IMR-90 (cell line): ENCODE measurements around the gene CELA3B. TPM values are rescaled to one million over a fixed set of nuclear protein-coding genes. Genes with fewer than 3 reads are reported as not detected.

ENCODE experiments used
- ATAC-seq: fragments of 200-7000 bp; cut with Tn5 transposase; 2 replicates; pipeline ENCODE4 v1.9.1; 2020; ENCODE audit warnings: low read depth, mild to moderate bottlenecking, moderate library complexity
- BruUV-seq: library from RNA; stranded (reverse); fragments of 400-500 nt; replicated peaks from 2 replicates; lab custom pipeline; 2021; lab: Mats Ljungman, UMichigan
- CTCF ChIA-PET: fragments of 300-600 bp; formaldehyde crosslinking; extraction: SDS; loops from one replicate; lab custom pipeline; 2021; ENCODE audit warnings: antibody characterized with exemption; lab: Yijun Ruan, JAX
- POLR2A ChIA-PET: fragments of 300-600 bp; sonication (Branson Sonifier 250); formaldehyde crosslinking; loops from one replicate; lab custom pipeline; 2022; ENCODE audit warnings: antibody characterized with exemption; ENCODE audit not compliant: unreplicated experiment; lab: Charles Lee
- DNase-seq: peaks from one replicate; pipeline ENCODE4 v3.0.0; 2013
- H2AFZ ChIP-seq: replicated peaks from 2 replicates; pipeline ENCODE3; 2013; ENCODE audit warnings: low read length, mild to moderate bottlenecking; ENCODE audit not compliant: poor library complexity
- H2AK5ac ChIP-seq: 2 replicates; pipeline ENCODE4 v1.6.1; 2013; ENCODE audit warnings: low read depth, low read length, inconsistent platforms
- H2AK9ac ChIP-seq: replicated peaks from 2 replicates; pipeline ENCODE3; 2013; ENCODE audit warnings: mild to moderate bottlenecking, low read depth, low read length, moderate library complexity; ENCODE audit not compliant: poor library complexity
- H2BK120ac ChIP-seq: 2 replicates; pipeline ENCODE4 v1.6.1; 2013; ENCODE audit warnings: low read depth, low read length, inconsistent platforms
- H2BK15ac ChIP-seq: 3 replicates; pipeline ENCODE4 v1.6.1; 2013; ENCODE audit warnings: low read depth, low read length, inconsistent platforms
- H2BK20ac ChIP-seq: 2 replicates; pipeline ENCODE4 v1.6.1; 2013; ENCODE audit warnings: low read depth, mild to moderate bottlenecking, inconsistent platforms, low read length, moderate library complexity
- H2BK5ac ChIP-seq: 2 replicates; pipeline ENCODE4 v1.6.1; 2013; ENCODE audit warnings: mild to moderate bottlenecking, low read depth, low read length, inconsistent platforms; ENCODE audit not compliant: poor library complexity, severe bottlenecking
- H3K14ac ChIP-seq: replicated peaks from 2 replicates; pipeline ENCODE4 v1.6.1; 2013; ENCODE audit warnings: low read depth, low read length, inconsistent platforms
- H3K18ac ChIP-seq: 2 replicates; pipeline ENCODE4 v1.6.1; 2013; ENCODE audit warnings: low read depth, low read length, control low read depth
- H3K23ac ChIP-seq: 2 replicates; pipeline ENCODE4 v1.6.1; 2013; ENCODE audit warnings: low read depth, low read length, inconsistent platforms
- H3K27ac ChIP-seq: 2 replicates; pipeline ENCODE4 v1.5.1; 2013; ENCODE audit warnings: mild to moderate bottlenecking, control low read depth, low read length; ENCODE audit not compliant: insufficient read depth
- H3K27me3 ChIP-seq: 2 replicates; pipeline ENCODE4 v1.6.1; 2013; ENCODE audit warnings: low read length; ENCODE audit not compliant: control insufficient read depth, insufficient read depth
- H3K36me3 ChIP-seq: 2 replicates; pipeline ENCODE4 v1.6.1; 2013; ENCODE audit warnings: low read length, mixed read lengths; ENCODE audit not compliant: control insufficient read depth, insufficient read depth
- H3K4ac ChIP-seq: 2 replicates; pipeline ENCODE4 v1.6.1; 2013; ENCODE audit warnings: low read depth, low read length, inconsistent platforms
- H3K4me1 ChIP-seq: 2 replicates; pipeline ENCODE4 v1.6.1; 2013; ENCODE audit warnings: low read length, mixed read lengths; ENCODE audit not compliant: control insufficient read depth, insufficient read depth
- H3K4me2 ChIP-seq: 2 replicates; pipeline ENCODE4 v1.6.1; 2013; ENCODE audit warnings: low read depth, mild to moderate bottlenecking, control low read depth, low read length, moderate library complexity
- H3K4me3 ChIP-seq: 2 replicates; pipeline ENCODE4 v1.5.1; 2013; ENCODE audit warnings: low read depth, mild to moderate bottlenecking, control low read depth, low read length, moderate library complexity; ENCODE audit not compliant: insufficient read depth
- H3K56ac ChIP-seq: 2 replicates; pipeline ENCODE4 v1.6.1; 2013; ENCODE audit warnings: low read length, inconsistent platforms; ENCODE audit not compliant: insufficient read depth; ENCODE audit errors: extremely low read depth
- H3K79me1 ChIP-seq, 2 experiments: 2 replicates each; pipeline ENCODE4 v1.6.1; 2013; ENCODE audit warnings: low read length in 2 of 2, inconsistent platforms in 1 of 2, low read depth in 1 of 2
- H3K9ac ChIP-seq: 2 replicates; pipeline ENCODE4 v1.6.1; 2013; ENCODE audit warnings: low read depth, low read length, control low read depth
- H3K9me1 ChIP-seq: 2 replicates; pipeline ENCODE4 v1.6.1; 2013; ENCODE audit warnings: low read length, inconsistent platforms; ENCODE audit not compliant: insufficient read depth
- H3K9me3 ChIP-seq: 2 replicates; pipeline ENCODE4 v1.6.1; 2013; ENCODE audit warnings: low read length; ENCODE audit not compliant: control insufficient read depth, insufficient read depth
- H4K20me1 ChIP-seq: 2 replicates; pipeline ENCODE4 v1.6.1; 2013; ENCODE audit warnings: low read length, inconsistent platforms; ENCODE audit not compliant: insufficient read depth
- H4K5ac ChIP-seq: 2 replicates; pipeline ENCODE4 v1.6.1; 2013; ENCODE audit warnings: mild to moderate bottlenecking, low read depth, low read length, control low read depth
- H4K8ac ChIP-seq, 2 experiments: 2 replicates each; pipeline ENCODE4 v1.6.1; 2013; ENCODE audit warnings: low read depth in 2 of 2, low read length in 2 of 2, control low read depth in 1 of 2, inconsistent platforms in 1 of 2
- H4K91ac ChIP-seq: 2 replicates; pipeline ENCODE4 v1.6.1; 2013; ENCODE audit warnings: low read depth, low read length, inconsistent platforms; ENCODE audit not compliant: insufficient read depth
- CEBPB ChIP-seq: IDR thresholded peaks from 2 replicates; pipeline ENCODE4 v1.6.1; 2012; ENCODE audit warnings: low read depth, low read length, improper control_type of control experiment
- ELK1 ChIP-seq: fragments of 150-350 bp; IDR thresholded peaks from 2 replicates; pipeline ENCODE4 v1.6.1; 2016; ENCODE audit warnings: low read depth, mild to moderate bottlenecking, low read length, moderate library complexity, borderline replicate concordance
- FOS ChIP-seq: fragments of 150-350 bp; IDR thresholded peaks from 2 replicates; pipeline ENCODE4 v1.6.1; 2016; ENCODE audit warnings: low read depth, low read length
- USF2 ChIP-seq: fragments of 150-350 bp; IDR thresholded peaks from 2 replicates; pipeline ENCODE4 v1.6.1; 2017; ENCODE audit warnings: mild to moderate bottlenecking, antibody characterized with exemption, low read length, low read depth
- WGBS, 2 experiments: methylation state at CpG; one replicate each; pipeline versions ENCODE4 v1.1.5 to v1.1.7; 2013; ENCODE audit warnings: missing lambda C conversion rate in 2 of 2; ENCODE audit not compliant: insufficient read length in 1 of 2; ENCODE audit errors: extremely low coverage in 2 of 2; 5-methylcytosine and 5-hydroxymethylcytosine counted together
- dilution Hi-C: fragments of 300-500 bp; cut with HindIII; formaldehyde crosslinking; loops from one replicate; pipeline ENCODE4 v1.14.3; 2018; ENCODE audit warnings: low sequenced_read_pairs; ENCODE audit not compliant: unreplicated experiment
- in situ Hi-C: fragments of 300-500 bp; cut with MboI; formaldehyde crosslinking; loops from 3 replicates; pipeline ENCODE4 v1.14.3; 2019; ENCODE audit warnings: low sequenced_read_pairs, inconsistent platforms, mixed read lengths
- intact Hi-C: fragments of 100-400 bp; cut with micrococcal nuclease; formaldehyde crosslinking; loops from 2 replicates; pipeline ENCODE4 v1.10.0; 2022
- polyA plus RNA-seq, 3 experiments: library from polyadenylated mRNA; depleted of rRNA; stranded (reverse); fragments of >200 nt; gene quantifications; 2 replicates each; pipeline ENCODE4 v1.2.3, GENCODE V29; 2012; ENCODE audit warnings: low replicate concordance in 1 of 3
- total RNA-seq: library from RNA; depleted of rRNA; stranded (reverse); fragments of >200 nt; gene quantifications from 2 replicates; pipeline ENCODE4 v1.2.3, GENCODE V29; 2012

The CELA3B gene
- total and polyA plus RNA-seq, 2 of the 4 experiments (the other 2 are of a cell fraction), result not detected

- Histone ChIP-seq H2BK120ac (peak overlapping the region; percentile 63), H3K9ac (peak overlapping the region; percentile 46), H3K79me1 (peaks cover 0 to 25% of the 10 kb centered on the region in 2 experiments; a peak in 3 of 4 replicates), H3K4me3 (peak overlapping the region; percentile 72), H3K18ac (peak overlapping the region; percentile 2; the same call in 1 of the 2 replicates), H3K9me1 (peaks cover 8% of the 10 kb centered on the region), H2AK5ac (peak overlapping the region; percentile 24; the same call in 1 of the 2 replicates), H2BK5ac (peak overlapping the region; percentile 22), H3K27me3 (no peaks in the 10 kb centered on the region), H3K9me3 (no peaks in the 10 kb centered on the region), H4K20me1 (peaks cover 6% of the 10 kb centered on the region; the same call in 1 of the 2 replicates), H2AK9ac (peak overlapping the region; percentile 93), H3K4ac (peak overlapping the region; percentile 77), H3K27ac (peak overlapping the region; percentile 65), H3K4me2 (peak overlapping the region; percentile 65), H2BK20ac (no peak overlapping the region), H2BK15ac (peak overlapping the region; percentile 29; the same call in 2 of the 3 replicates), H3K36me3 (no peaks in the 10 kb centered on the region), H2AFZ (peak overlapping the region; percentile 96), H4K8ac (peak overlapping the region; percentile 87 to 97), H3K56ac (peak overlapping the region; percentile 84), H4K91ac (peak overlapping the region; percentile 59), H4K5ac (peak overlapping the region; percentile 47), H3K4me1 (peaks cover 6% of the 10 kb centered on the region), H3K14ac (peak overlapping the region; percentile 6), H3K23ac (peak overlapping the region; percentile 87)
- peak; percentile 74 for ATAC-seq
- in situ Hi-C loops (no loop called here), intact Hi-C loops (loop anchor here (10.0 kb wide), 1 partner anchor 390 kb away; no protein-coding TSS in a partner anchor), dilution Hi-C loops (no loop called here)
- 8% methylated on average over 6 of the region's 33 CpGs; no CpG with 5 or more reads in 1 of the 2 experiments for WGBS, 2 experiments
- TF ChIP-seq FOS (peak; percentile 37; the same call in 1 of the 2 replicates), USF2 (peak; percentile 3; the same call in 1 of the 2 replicates), ELK1 (no peak), CEBPB (peak; percentile 61; the same call in 1 of the 2 replicates)
- POLR2A ChIA-PET, result no interaction called here
- no TSS peak for BruUV-seq
- CTCF ChIA-PET, result interaction anchor here (0.8 kb wide), 1 partner anchor 284 kb away, joined by 4 read pairs; no protein-coding TSS in a partner anchor
- DNase-seq, result peak; percentile 81
Observed at GRCh38 chr1:22024485-22025367, 47.9 kb downstream of the CELA3B start.
